Stimulated activated CD8-positive, alpha-beta memory T cell treated with anti-CD3 and anti-CD28 coated beads, Interleukin-2, amount 100 ng/mL, for 48 hours (primary cell): ENCODE measurements around the gene ACTR1B.
"Not testable (repeated sequence)": the region's sequence is repeated elsewhere in the genome, so short reads cannot be mapped to it uniquely, and the experiment has no call there.

Experiments
- DNase-seq, 2 donors: peaks; one replicate each; pipeline ENCODE4 v3.0.0-alpha.2; 2020; ENCODE audit warnings: low read depth in 2 of 2

Gene ACTR1B

GRCh38 chr2:97658691-97659157 is 5.1 kb downstream of the ACTR1B start:
- no peak for DNase-seq

DNA sequence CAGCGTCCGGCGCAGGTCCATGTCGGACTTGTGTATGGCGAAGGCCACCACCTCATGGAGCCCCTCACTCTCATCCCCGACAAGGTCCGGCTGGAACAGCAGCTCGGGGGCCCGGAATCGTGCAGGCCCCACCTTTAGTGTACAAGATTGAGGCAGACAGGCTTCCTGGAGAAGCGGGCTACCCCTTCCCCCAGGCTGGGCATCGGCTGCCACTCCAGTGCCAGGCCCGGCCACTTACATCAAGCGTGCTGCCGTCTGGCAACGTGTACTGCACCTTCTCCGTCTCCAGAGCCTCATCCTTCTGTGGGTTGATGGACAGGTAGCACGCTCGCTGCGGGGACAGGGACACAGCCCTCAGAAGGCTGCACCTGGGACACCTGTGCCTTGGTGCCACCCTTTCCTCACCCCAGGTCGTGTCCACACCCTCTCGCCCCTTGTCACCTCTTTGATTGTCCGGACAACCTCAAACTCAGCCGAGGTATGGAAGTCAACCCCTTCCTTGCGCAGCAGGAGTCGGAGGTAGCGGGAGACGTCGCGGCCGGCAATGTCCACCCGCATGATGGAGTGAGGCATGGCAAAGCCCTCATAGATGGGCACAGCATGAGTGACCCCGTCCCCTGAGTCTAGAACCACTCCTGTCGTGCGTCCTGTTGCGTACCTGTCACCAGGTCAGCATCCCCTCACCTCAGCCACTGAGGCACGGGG is 5.7 kb downstream of the ACTR1B start:
- no peak for DNase-seq

DNA sequence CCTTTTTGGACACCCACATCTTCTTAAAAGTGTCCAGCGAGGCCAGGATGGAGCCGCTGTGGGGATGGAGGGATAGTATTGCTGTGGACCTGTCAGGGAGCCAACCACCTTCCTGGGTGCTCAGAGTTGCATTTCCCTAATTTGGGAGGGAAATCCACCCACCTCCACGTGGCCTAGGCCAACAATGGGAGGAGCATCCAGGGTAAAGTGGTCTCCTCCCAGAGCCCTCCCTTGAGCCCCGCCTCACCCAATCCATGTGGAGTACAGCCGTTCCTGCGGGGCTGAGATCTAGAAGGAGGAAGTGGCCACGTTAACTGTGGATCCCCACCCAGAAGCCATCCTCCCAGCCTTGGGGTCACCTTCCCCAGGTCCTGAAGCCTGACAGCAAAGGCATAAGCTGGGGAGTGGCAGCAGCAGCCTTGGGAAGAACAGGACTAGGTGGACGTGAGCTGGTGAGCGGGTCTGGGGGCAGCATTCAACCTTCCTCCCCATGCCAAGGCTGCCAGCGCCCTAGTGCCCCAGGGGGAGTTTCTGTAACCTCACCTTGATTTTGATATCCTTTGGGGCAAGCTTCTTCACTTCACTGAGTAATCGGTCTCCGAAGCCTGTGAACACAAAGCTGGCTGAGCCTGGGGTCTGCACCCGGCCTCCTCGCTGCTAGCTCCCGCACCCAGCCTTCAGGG is 6.8 kb downstream of the ACTR1B start:
- no peak for DNase-seq

DNA sequence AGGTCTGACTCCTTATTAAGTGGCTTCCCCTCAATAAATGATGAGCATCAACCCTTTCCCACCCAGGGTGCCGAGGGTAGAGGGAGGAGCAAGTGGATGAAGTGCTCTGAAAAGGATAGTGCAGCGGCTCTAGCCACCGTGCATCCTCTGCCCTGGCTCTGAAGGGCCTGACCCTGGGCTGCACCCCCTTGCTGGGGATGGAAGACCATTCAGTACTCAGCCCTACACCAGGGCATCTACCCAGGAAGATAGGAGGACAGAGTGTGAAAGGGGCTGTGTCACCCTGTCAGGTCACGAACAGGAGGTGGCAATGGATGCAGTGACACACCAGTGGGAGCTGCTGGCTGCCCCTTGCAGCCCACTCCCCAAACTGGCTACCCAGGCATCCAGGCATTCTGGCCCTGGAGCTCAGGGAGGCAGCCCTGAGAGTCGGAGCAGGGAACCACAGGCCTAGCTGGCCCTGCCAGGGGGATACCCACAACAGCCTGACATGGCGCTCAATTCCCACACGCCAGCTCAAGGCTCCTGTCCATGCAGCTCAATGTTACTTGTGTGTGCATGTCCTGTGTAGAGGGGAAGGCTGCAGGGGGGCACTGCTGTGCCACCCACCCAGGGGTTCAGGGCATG is 7.6 kb downstream of the ACTR1B start:
- no peak for DNase-seq

- DNase-seq: no peak
Observed at GRCh38 chr2:97654791-97655190, 9.1 kb downstream of the ACTR1B start.

GRCh38 chr2:97654309-97654708 is 9.5 kb downstream of the ACTR1B start:
- no peak for DNase-seq

DNA sequence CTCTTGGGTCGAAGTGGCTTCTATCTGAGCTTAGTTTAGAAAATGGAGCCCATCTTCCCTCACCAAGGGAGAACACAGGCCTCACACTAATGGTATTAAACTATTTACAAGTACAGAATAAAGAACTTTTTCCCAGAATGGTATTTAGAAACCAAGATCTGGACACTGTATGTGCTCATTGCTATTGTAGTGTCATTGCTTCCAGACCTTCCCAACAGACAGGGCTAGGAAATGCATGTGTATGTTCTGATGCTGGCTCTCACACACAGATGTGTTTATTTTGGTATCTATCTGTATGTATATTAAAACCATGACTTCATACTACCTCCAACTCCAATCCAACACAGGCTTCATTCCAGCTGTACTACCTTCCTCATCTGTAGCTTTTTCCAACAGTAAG is 10.0 kb downstream of the ACTR1B start:
- no peak for DNase-seq

- no peak for DNase-seq
Observed at GRCh38 chr2:97653473-97653872, 10.4 kb downstream of the ACTR1B start.

- DNase-seq: no peak
Observed at GRCh38 chr2:97651114-97651513, 12.7 kb downstream of the ACTR1B start.

DNA sequence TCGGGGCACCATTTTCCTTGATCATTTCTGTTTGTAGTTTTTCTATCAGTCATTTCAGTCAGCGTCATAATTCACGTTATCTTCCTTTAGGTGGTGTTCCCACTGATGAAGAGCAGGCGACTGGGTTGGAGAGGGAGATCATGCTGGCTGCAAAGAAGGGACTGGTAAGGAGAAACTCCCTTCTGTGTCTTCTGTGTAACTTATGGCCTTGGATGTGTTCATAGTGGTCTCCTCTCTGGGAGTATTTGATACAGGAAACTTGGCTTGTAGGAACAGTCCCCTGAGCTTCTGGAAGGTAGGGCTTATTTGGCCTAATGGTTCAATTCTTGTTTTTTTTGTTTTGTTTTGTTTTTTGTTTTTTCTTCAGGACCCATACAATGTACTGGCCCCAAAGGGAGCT is 16.9 kb downstream of the ACTR1B start:
- DNase-seq: no peak

DNA sequence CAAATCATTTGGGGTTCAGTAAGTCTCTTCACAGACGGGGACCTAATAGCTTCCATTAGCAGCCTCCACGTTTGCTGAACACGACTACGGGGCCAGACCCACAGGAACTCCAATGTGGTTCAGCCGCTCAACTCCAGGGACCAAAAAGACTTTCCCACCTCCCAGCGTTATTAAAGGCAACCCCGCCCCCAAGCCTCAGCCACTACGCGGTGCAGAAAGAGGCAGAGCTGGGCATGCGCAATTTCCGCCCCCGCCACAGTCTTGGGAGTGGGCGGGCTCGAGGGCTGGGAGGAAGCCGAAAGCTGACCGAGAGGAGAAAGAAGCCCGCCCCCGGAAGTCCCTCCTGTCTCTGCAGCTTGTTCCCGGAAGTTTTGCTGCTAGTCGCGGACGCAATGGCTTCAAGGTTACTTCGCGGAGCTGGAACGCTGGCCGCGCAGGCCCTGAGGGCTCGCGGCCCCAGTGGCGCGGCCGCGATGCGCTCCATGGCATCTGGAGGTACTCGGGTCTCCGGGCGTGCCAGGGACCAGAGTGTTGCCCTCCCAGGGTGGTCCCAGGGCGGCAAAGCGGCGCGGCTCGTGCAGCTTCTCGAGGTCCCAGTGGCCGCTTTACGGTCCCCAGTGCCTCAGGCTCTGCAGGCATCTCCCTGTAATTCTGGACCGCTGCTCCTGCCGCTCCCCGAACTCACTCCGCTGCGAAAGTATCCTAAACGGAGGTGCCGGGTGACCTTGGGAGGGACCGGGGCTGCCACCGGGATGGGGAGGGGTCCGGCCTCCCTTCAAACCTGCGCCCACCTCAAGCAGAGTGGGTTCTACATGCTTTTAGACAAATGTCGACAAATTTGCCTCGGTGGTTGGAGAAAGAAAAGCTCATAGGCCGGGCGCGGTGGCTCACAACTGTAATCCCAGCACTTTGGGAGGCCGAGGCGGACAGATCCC is 17.9 kb downstream of the ACTR1B start, which contains the start of gene COX5B:
COX5B (plus strand) TSS at position 368 of the 935 bp plus-strand sequence; CDS start at position 393, 25 bp downstream.
- DNase-seq: peak; percentile 98 to 99

GRCh38 chr2:97645112-97645694 is 18.6 kb downstream of the ACTR1B start:
- DNase-seq: no peak

- DNase-seq: no peak
Observed at GRCh38 chr2:97644023-97644717, 19.7 kb downstream of the ACTR1B start.

- DNase-seq: not testable (repeated sequence)
Observed at GRCh38 chr2:97626049-97626430, 37.8 kb downstream of the ACTR1B start.

DNA sequence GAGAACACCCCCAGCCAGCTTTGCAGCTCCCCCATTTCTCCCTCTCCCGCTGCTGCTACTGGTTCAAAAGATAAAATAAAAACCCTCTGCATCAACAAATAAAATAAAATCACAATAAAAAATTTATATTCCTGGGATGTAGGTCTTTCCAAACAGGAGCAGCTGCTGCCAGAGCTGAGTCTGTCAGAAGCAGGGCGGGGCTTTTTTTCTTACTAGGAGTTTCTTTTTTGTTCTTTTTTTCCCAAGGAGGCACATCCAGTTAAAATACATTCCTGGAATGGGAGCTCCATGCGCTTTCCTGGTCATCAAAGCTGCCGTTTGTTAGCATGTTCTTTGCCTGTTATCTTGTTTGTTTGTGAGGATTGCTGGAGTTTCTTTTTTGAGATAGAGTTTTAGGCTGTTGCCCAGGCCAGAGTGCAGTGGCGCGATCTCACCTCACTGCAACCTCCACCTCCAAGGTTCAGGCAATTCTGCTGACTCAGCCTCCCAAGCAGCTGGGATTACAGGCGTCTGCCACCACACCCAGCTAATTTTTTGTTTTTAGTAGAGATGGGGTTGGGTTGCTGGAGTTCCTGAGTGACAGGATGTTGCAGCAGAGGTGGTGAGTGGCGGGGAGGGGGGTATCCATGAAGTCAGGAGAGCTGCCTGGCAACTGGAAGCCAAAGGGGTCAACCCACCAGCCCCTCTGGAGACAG is 38.3 kb downstream of the ACTR1B start:
- DNase-seq: not testable (repeated sequence)

- not testable (repeated sequence) for DNase-seq
Observed at GRCh38 chr2:97622976-97623375, 40.9 kb downstream of the ACTR1B start.

DNA sequence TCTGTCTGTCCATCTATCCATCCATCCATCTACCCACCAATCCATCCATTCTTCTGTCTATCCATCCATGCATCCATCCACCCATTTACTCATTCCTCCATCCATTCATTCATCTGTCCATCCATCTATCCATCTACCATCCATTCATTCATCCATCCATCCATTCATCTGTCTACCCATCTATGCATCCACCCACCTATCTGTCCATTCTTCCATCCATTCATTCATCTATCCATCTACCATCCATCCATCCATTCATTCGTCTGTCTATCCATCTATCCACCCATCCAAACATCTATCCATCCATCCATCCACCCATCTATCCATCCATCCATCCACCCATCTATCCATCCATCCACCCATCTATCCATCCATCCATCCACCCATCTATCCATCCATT is 43.4 kb downstream of the ACTR1B start:
- DNase-seq: not testable (repeated sequence)

GRCh38 chr2:97618939-97619827 is 44.7 kb downstream of the ACTR1B start:
- not testable (repeated sequence) for DNase-seq

GRCh38 chr2:97617911-97618310 is 45.9 kb downstream of the ACTR1B start:
- no peak for DNase-seq
